HG02970 (cell line): Measurements from ENCODE around the gene KLHL21.

Experiments used
- ATAC-seq: cut with Tn5 transposase; IDR thresholded peaks from one replicate; pipeline ENCODE4 v1.9.1; 2021; ENCODE audit warnings: mild to moderate bottlenecking, moderate library complexity, moderate number of reproducible peaks; ENCODE audit not compliant: unreplicated experiment, low FRiP score

KLHL21 gene

GRCh38 chr1:6625584-6626149 is 23.0 kb upstream of the KLHL21 start:
- ATAC-seq, result peak; percentile 25

- ATAC-seq, result peak; percentile 73
Measured at GRCh38 chr1:6624710-6625583, 22.3 kb upstream of the KLHL21 start, which contains the start of gene THAP3. TSS of gene THAP3 (plus strand) at chr1:6624868. CDS start at chr1:6625219, 351 bp downstream.

GRCh38 chr1:6623269-6623965 is 20.7 kb upstream of the KLHL21 start:
- ATAC-seq, result no peak

- ATAC-seq, result no peak
Measured at GRCh38 chr1:6622396-6623152, 19.9 kb upstream of the KLHL21 start.

GRCh38 chr1:6621429-6622391 is 19.0 kb upstream of the KLHL21 start:
- ATAC-seq, result no peak

GRCh38 chr1:6619045-6619444 is 16.4 kb upstream of the KLHL21 start:
- no peak for ATAC-seq

- no peak for ATAC-seq
Measured at GRCh38 chr1:6614929-6615785, 12.5 kb upstream of the KLHL21 start.

GRCh38 chr1:6614019-6614928 is 11.6 kb upstream of the KLHL21 start:
- ATAC-seq, result no peak

GRCh38 chr1:6613361-6614018 is 10.8 kb upstream of the KLHL21 start, which contains the start of gene PHF13:
TSS of gene PHF13 (plus strand) at chr1:6613731. CDS start at chr1:6614067, 336 bp downstream.
- peak; percentile 94 for ATAC-seq

GRCh38 chr1:6612641-6613360 is 10.1 kb upstream of the KLHL21 start:
- no peak for ATAC-seq

- ATAC-seq, result no peak
Measured at GRCh38 chr1:6603915-6604558, 1.4 kb upstream of the KLHL21 start.

- ATAC-seq, result peak; percentile 3
Measured at GRCh38 chr1:6603238-6603914, 707 bp upstream of the KLHL21 start.

GRCh38 chr1:6601923-6602668 is 573 bp downstream of the KLHL21 start:
- ATAC-seq, result peak; percentile 8
